CD14-positive monocyte (primary cell): ENCODE measurements around the gene ZNF500. TPM values are rescaled to one million over a fixed set of nuclear protein-coding genes. Genes with fewer than 3 reads are reported as not detected.

Source experiments
- DNase-seq, 3 donors: peaks; one replicate each; pipeline ENCODE4 v3.0.0-alpha.2; 2011 to 2022
- H2AFZ ChIP-seq: 2 replicates; pipeline ENCODE4 v1.6.0; 2012; ENCODE audit warnings: mild to moderate bottlenecking, low read depth, low read length, inconsistent platforms; ENCODE audit not compliant: insufficient read depth, poor library complexity, severe bottlenecking
- H3K27ac ChIP-seq, 2 donors: 1 replicate in 1 of 2; 2 replicates in 1 of 2; pipeline ENCODE4 v1.5.1; 2012 to 2013; ENCODE audit warnings: low read length in 2 of 2, control low read depth in 1 of 2, inconsistent platforms in 1 of 2, low read depth in 1 of 2, mild to moderate bottlenecking in 1 of 2
- H3K27me3 ChIP-seq, 2 donors: one replicate each; pipeline versions ENCODE4 v1.6.0 to v1.6.1; 2011 to 2013; ENCODE audit warnings: low read length in 2 of 2; ENCODE audit not compliant: control insufficient read depth in 2 of 2, insufficient read depth in 2 of 2
- H3K36me3 ChIP-seq, 2 donors: replicated peaks in 1 of 2; 1 replicate in 1 of 2; 2 replicates in 1 of 2; pipeline versions ENCODE4 v1.5.1 to v1.6.1; 2012 to 2013; ENCODE audit warnings: low read length in 2 of 2, control low read depth in 1 of 2, inconsistent platforms in 1 of 2, mild to moderate bottlenecking in 1 of 2; ENCODE audit not compliant: insufficient read depth in 2 of 2, control insufficient read depth in 1 of 2
- H3K4me1 ChIP-seq, 2 donors: 1 replicate in 1 of 2; 2 replicates in 1 of 2; pipeline versions ENCODE4 v1.5.1 to v1.6.1; 2012 to 2013; ENCODE audit warnings: low read length in 2 of 2, control low read depth in 1 of 2, inconsistent platforms in 1 of 2, mild to moderate bottlenecking in 1 of 2, moderate library complexity in 1 of 2; ENCODE audit not compliant: insufficient read depth in 2 of 2, control insufficient read depth in 1 of 2
- H3K4me2 ChIP-seq: replicated peaks from 2 replicates; pipeline ENCODE3; 2012; ENCODE audit warnings: low read length, moderate library complexity, mild to moderate bottlenecking; ENCODE audit not compliant: poor library complexity, severe bottlenecking; ENCODE audit errors: extremely low read depth
- H3K4me3 ChIP-seq, 3 experiments: fragments of 200-600 bp in 1 of 3; sonication (generic) in 1 of 3; replicated peaks in 1 of 3; 1 replicate in 2 of 3; 2 replicates in 1 of 3; pipeline ENCODE4 v1.5.1; 2011 to 2013; ENCODE audit warnings: low read length in 3 of 3, mild to moderate bottlenecking in 3 of 3, control low read depth in 2 of 3, low read depth in 2 of 3, inconsistent platforms in 1 of 3, moderate library complexity in 1 of 3
- H3K79me2 ChIP-seq: 2 replicates; pipeline ENCODE4 v1.6.0; 2012; ENCODE audit warnings: mild to moderate bottlenecking, control low read depth, inconsistent platforms, low read length, moderate library complexity; ENCODE audit not compliant: insufficient read depth
- H3K9ac ChIP-seq: 2 replicates; pipeline ENCODE4 v1.6.0; 2017; ENCODE audit warnings: low read length, mild to moderate bottlenecking; ENCODE audit not compliant: insufficient read depth, poor library complexity, severe bottlenecking
- H3K9me3 ChIP-seq, 2 donors: replicated peaks in 1 of 2; 1 replicate in 1 of 2; 2 replicates in 1 of 2; pipeline versions ENCODE4 v1.5.1 to v1.6.1; 2012 to 2013; ENCODE audit warnings: low read length in 2 of 2, control low read depth in 1 of 2; ENCODE audit not compliant: control insufficient read depth in 1 of 2, insufficient read depth in 1 of 2
- H4K20me1 ChIP-seq: 2 replicates; pipeline ENCODE4 v1.6.0; 2012; ENCODE audit warnings: mild to moderate bottlenecking, low read length, control low read depth, moderate library complexity; ENCODE audit not compliant: insufficient read depth
- H3K27ac Mint-ChIP-seq, 7 donors: one replicate each; pipeline ENCODE4 v1.8.0; 2020; ENCODE audit warnings: mild to moderate bottlenecking in 7 of 7, mixed read lengths in 7 of 7, moderate library complexity in 6 of 7, inconsistent platforms in 2 of 7
- H3K27me3 Mint-ChIP-seq, 3 donors: one replicate each; pipeline ENCODE4 v1.8.0; 2021 to 2022; ENCODE audit warnings: low read depth in 3 of 3, mild to moderate bottlenecking in 3 of 3, mixed read lengths in 3 of 3, moderate library complexity in 3 of 3, inconsistent platforms in 1 of 3
- H3K36me3 Mint-ChIP-seq, 2 donors: one replicate each; pipeline ENCODE4 v1.8.0; 2020; ENCODE audit warnings: mixed read lengths in 2 of 2, inconsistent platforms in 1 of 2, mild to moderate bottlenecking in 1 of 2
- H3K4me1 Mint-ChIP-seq: one replicate; pipeline ENCODE4 v1.8.0; 2020; ENCODE audit warnings: mild to moderate bottlenecking, mixed read lengths
- H3K4me3 Mint-ChIP-seq, 2 donors: one replicate each; pipeline ENCODE4 v1.8.0; 2020; ENCODE audit warnings: mild to moderate bottlenecking in 2 of 2, mixed read lengths in 2 of 2, moderate library complexity in 1 of 2
- H3K9me3 Mint-ChIP-seq, 7 donors: one replicate each; pipeline ENCODE4 v1.8.0; 2020 to 2022; ENCODE audit warnings: mixed read lengths in 7 of 7, mild to moderate bottlenecking in 6 of 7, moderate library complexity in 6 of 7, inconsistent platforms in 2 of 7
- WGBS: methylation state at CpG from one replicate; pipeline ENCODE4 v1.1.5; 2013; ENCODE audit warnings: missing lambda C conversion rate; ENCODE audit not compliant: insufficient coverage; 5-methylcytosine and 5-hydroxymethylcytosine counted together
- intact Hi-C, 2 donors: fragments of 100-400 bp; cut with micrococcal nuclease; formaldehyde crosslinking; loops; one replicate each; pipeline versions ENCODE4 v1.15.0 to v1.15.1; 2023
- polyA plus RNA-seq, 3 donors: library from polyadenylated mRNA; depleted of rRNA in 1 of 3; unstranded in 2 of 3; stranded (reverse) in 1 of 3; fragments of 300-500 nt in 2 of 3; fragments of >200 nt in 1 of 3; fragmentation: Illumina TruSeq in 2 of 3; gene quantifications; 1 replicate in 2 of 3; 2 replicates in 1 of 3; pipeline ENCODE4 v1.2.3, GENCODE V29; 2012 to 2021
- TF ChIP-seq, protein P1 (sequence below): fragments of 200-600 bp; IDR thresholded peaks from one replicate; pipeline ENCODE4 v1.8.0; 2022; ENCODE audit warnings: antibody characterized with exemption, mild to moderate bottlenecking

Gene ZNF500
- polyA plus RNA-seq, 3 donors = 2.4 to 5.6 (median 5.2) TPM

DNA sequence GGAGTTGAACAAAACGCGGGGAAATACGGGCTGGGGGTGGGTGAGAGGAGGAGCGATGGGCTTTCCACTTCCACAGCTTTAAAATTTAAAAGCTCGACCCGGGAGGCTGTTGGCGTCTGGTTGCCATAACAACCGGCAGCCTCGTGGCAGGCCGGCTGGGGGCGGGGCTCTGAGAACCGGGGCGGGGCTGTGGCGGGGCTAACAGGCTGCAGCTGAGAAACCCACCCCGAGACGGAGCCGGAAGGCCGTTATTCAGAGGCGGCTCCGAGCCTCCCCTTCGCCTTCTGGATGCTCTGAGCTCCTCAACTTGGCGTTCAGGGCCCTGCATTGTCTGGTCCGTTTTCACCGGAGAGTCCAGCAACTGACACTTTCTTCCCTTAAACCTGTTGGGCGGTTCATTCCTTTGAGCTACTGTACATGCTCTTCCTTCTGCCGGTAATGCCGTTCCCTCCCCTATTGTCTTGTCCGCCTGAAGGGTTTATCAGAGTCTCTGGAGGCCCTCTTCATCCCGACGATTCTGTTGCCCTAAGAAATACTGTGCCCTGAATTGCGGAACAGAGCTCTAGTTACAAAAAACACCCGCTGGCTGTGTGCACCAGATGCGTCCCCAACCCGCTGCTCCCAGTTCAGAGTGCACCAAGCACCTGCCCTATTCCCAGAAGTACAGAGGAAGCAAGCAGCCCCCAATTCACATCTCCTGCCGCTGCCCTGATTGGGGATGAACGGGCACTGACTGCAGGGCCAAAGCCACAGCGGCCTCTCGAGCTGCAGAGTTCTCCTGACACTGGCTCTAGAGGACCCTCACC is 32.0 kb downstream of the ZNF500 start:
- peaks cover 16 to 20% of the 10 kb centered on the region in 2 donors for H3K4me1 ChIP-seq
- H2AFZ ChIP-seq = peak overlapping the region; percentile 97
- peak overlapping the region; percentile 89 to 100 (median 99) for H3K4me3 ChIP-seq
- H3K79me2 ChIP-seq = peaks cover 10% of the 10 kb centered on the region
- DNase-seq = peak; percentile 59 to 68 (median 62)
- H3K36me3 ChIP-seq = peaks cover 2 to 12% of the 10 kb centered on the region in 2 donors
- no peaks in the 10 kb centered on the region for H3K27me3 ChIP-seq
- TF ChIP-seq, protein P1, sequence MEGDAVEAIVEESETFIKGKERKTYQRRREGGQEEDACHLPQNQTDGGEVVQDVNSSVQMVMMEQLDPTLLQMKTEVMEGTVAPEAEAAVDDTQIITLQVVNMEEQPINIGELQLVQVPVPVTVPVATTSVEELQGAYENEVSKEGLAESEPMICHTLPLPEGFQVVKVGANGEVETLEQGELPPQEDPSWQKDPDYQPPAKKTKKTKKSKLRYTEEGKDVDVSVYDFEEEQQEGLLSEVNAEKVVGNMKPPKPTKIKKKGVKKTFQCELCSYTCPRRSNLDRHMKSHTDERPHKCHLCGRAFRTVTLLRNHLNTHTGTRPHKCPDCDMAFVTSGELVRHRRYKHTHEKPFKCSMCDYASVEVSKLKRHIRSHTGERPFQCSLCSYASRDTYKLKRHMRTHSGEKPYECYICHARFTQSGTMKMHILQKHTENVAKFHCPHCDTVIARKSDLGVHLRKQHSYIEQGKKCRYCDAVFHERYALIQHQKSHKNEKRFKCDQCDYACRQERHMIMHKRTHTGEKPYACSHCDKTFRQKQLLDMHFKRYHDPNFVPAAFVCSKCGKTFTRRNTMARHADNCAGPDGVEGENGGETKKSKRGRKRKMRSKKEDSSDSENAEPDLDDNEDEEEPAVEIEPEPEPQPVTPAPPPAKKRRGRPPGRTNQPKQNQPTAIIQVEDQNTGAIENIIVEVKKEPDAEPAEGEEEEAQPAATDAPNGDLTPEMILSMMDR = no peak
- Mint-ChIP-seq H3K27me3 (peaks cover 0 to 2% (median 0%) of the 10 kb centered on the region in 3 donors), H3K4me1 (peaks cover 14% of the 10 kb centered on the region), H3K4me3 (peak overlapping the region; percentile 87 to 99), H3K36me3 (peaks cover 2 to 9% of the 10 kb centered on the region in 2 donors), H3K27ac (peak overlapping the region; percentile 72 to 94 (median 93)), H3K9me3 (no peaks in the 10 kb centered on the region)
- no peaks in the 10 kb centered on the region for H3K9me3 ChIP-seq
- intact Hi-C loops = loop anchor here (1.0 to 5.0 kb wide), 4 partner anchors 32 to 67 kb away; partner anchors contain the start of genes ROGDI (in 2 of the 2), ZNF500 (in 2 of the 2) and NUDT16L1 (in 1 of the 2)
- H3K9ac ChIP-seq = peak overlapping the region; percentile 60
- 3% methylated on average over 29 of the region's 38 CpGs for WGBS
- no peaks in the 10 kb centered on the region for H4K20me1 ChIP-seq
- H3K4me2 ChIP-seq = peak overlapping the region; percentile 99
- peak overlapping the region; percentile 50 to 61 for H3K27ac ChIP-seq

DNA sequence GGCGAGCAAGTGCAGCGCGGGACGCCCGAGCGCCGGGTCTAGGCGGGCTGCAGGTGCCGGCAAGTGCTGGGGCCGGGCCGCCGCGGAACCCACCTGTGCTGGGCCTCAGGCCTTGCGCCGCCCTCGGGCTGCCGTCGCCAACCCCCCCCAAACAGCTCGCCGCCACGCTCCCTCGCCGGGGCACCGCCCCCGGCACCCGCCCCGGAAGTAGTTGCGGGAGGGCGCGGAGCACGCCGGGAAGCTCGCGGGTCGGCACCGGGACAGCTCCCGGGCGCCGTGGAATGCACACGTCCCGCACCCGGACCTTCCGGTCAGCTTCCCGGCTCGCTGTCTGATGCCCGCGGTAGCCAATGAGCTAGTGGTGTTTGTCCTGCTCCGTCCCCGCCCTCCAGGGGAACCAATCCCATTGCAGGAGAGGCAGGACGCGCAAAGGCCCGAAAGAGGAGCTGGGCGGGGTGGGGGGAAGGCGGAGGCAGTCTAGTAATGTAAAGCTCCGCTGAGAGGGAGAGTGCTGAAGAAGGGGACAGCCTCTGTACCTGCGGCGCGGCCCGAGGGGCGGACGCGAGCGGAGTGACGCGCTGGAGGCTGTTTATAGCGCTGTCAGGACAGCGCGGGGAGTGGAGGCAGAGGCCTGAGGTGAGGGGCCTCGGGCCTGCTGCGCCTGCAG is 32.8 kb downstream of the ZNF500 start, which contains the start of the genes ANKS3 and DNAAF8:
Gene ANKS3, minus strand, starts transcription at position 209 of the 667 bp plus-strand sequence. CDS start 4,122 bp downstream, outside the sequence.
Gene DNAAF8, plus strand, starts transcription at position 475 of the 667 bp plus-strand sequence. CDS start 1,978 bp downstream, outside the sequence.
- Histone ChIP-seq H3K27me3 (no peaks in the 10 kb centered on the region), H3K4me3 (peak within 1 kb of the TSS; percentile 89 to 100 (median 99)), H3K4me1 (peaks cover 16 to 20% of the 10 kb centered on the region in 2 donors), H4K20me1 (no peaks in the 10 kb centered on the region), H3K4me2 (peak within 1 kb of the TSS; percentile 99), H2AFZ (peak within 1 kb of the TSS; percentile 97), H3K27ac (peak within 1 kb of the TSS; percentile 50 to 61), H3K36me3 (peaks cover 7 to 20% of the 10 kb centered on the region in 2 donors), H3K9ac (peak within 1 kb of the TSS; percentile 60), H3K9me3 (no peaks in the 10 kb centered on the region), H3K79me2 (peaks cover 10% of the 10 kb centered on the region)
- DNase-seq = peak; percentile 84 to 89 (median 88)
- Mint-ChIP-seq H3K9me3 (no peaks in the 10 kb centered on the region), H3K4me3 (peak within 1 kb of the TSS; percentile 87 to 99), H3K27me3 (peaks cover 0 to 2% (median 0%) of the 10 kb centered on the region in 3 donors), H3K36me3 (peaks cover 7 to 14% of the 10 kb centered on the region in 2 donors), H3K4me1 (peaks cover 14% of the 10 kb centered on the region), H3K27ac (peak within 1 kb of the TSS; percentile 72 to 94 (median 93))
- TF ChIP-seq, protein P1 = no peak
- under 1% methylated on average over 68 of the region's 70 CpGs for WGBS
- intact Hi-C loops = loop anchor here (1.0 to 5.0 kb wide), 4 partner anchors 33 to 68 kb away; partner anchors contain the start of genes ROGDI (in 2 of the 2), ZNF500 (in 2 of the 2) and NUDT16L1 (in 1 of the 2)
